C4-2B (cell line): ENCODE results near the gene ZNF385D.

Source experiments
- CTCF ChIP-seq: fragments of 450-650 bp; conservative IDR thresholded peaks from 2 replicates; pipeline ENCODE4 v1.5.1; 2017; ENCODE audit warnings: mild to moderate bottlenecking
- ZFX ChIP-seq: fragments of 450-650 bp; IDR thresholded peaks from 2 replicates; pipeline ENCODE4 v1.6.1; 2017

- TF ChIP-seq CTCF (no peak), ZFX (no peak)
These were observed 32.7 kb downstream of the ZNF385D start for GRCh38 chr3:21718161-21718765.
